RWPE1 (cell line): Measurements from ENCODE around the gene RBP4.

Source experiments
- CTCF ChIA-PET: fragments of 350-600 bp; sonication (Branson Sonifier 250); formaldehyde crosslinking; extraction: SDS; loops from one replicate; lab custom pipeline; 2021; lab: Yijun Ruan, JAX
- POLR2A ChIA-PET: fragments of 400-600 bp; formaldehyde crosslinking; extraction: SDS; loops from one replicate; lab custom pipeline; 2020; ENCODE audit warnings: antibody characterized with exemption; ENCODE audit not compliant: low non-redundant PET; lab: Yijun Ruan, JAX
- DNase-seq: peaks from one replicate; pipeline ENCODE4 v3.0.0; 2012; ENCODE audit warnings: low spot score
- H3K27ac ChIP-seq: fragments of 450-650 bp; 2 replicates; pipeline ENCODE4 v1.5.1; 2017
- CTCF ChIP-seq: fragments of 450-650 bp; conservative IDR thresholded peaks from 2 replicates; pipeline ENCODE4 v1.5.1; 2017; ENCODE audit warnings: low read depth, mild to moderate bottlenecking

Gene RBP4

DNA sequence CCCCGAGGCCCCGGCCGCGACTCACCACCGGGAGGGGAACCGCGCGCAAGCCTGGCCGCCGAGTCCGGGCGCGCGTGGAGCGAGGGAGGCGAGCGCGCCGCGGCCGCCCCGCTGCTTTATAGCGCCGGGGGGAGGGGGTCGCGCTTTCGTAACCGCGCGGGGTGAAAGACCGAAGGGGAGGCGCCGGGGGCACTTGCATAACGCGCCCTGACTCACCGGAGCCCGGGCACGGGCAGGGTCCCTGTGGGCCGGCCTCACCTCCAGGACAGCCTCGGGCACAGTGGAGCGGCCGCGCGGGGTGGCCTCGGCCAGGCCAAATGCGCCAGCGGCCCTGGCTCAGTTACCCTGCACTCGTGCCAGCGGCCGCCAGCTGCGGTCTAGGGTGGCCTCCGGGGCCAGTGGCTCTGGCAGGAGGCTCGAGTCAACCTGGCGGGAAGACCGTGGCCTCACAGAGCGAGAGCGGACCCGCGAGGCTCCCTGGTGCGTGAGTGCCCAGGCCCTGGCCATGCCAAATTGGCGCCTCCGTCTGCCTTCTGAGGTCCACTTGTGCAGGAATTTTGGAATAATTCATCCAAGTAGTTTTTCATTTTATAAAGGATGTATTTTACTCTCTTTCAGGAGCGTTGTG, at the start of gene RBP4:
TSS of gene RBP4 (minus strand) at position 90 of the 628 bp plus-strand sequence. CDS start 207 bp downstream, outside the sequence.
- CTCF ChIA-PET: no interaction called here
- no peak within 1 kb of the TSS for H3K27ac ChIP-seq
- TF ChIP-seq CTCF: no peak
- POLR2A ChIA-PET: no interaction called here
- no peak for DNase-seq

DNA sequence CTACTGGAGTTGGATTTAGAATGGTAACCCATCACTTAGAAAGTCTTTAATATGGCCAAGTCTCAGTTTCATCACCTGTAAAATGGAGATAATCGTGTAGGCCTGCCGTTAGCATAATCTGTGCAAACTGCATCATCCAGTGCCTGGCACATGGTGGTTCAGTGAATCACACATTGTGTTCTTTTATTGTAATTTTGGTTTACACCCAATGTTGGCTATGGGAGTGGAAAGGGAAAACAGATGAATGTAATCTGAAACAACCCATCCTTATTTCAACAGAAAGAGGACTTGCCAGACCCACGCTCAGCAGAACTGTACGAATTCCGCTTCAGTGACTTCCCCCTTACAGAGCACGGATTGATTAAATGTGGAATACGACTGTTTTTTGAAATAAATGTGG, 38.8 kb upstream of the RBP4 start:
- no peak for TF ChIP-seq CTCF
- ChIA-PET CTCF (no interaction called here), POLR2A (no interaction called here)
- no peak overlapping the region for H3K27ac ChIP-seq
- DNase-seq: no peak

- no peak overlapping the region for H3K27ac ChIP-seq
- DNase-seq: no peak
- CTCF ChIA-PET: no interaction called here
- POLR2A ChIA-PET: no interaction called here
- TF ChIP-seq CTCF: no peak
Measured at GRCh38 chr10:93630625-93631557, 29.9 kb upstream of the RBP4 start.

DNA sequence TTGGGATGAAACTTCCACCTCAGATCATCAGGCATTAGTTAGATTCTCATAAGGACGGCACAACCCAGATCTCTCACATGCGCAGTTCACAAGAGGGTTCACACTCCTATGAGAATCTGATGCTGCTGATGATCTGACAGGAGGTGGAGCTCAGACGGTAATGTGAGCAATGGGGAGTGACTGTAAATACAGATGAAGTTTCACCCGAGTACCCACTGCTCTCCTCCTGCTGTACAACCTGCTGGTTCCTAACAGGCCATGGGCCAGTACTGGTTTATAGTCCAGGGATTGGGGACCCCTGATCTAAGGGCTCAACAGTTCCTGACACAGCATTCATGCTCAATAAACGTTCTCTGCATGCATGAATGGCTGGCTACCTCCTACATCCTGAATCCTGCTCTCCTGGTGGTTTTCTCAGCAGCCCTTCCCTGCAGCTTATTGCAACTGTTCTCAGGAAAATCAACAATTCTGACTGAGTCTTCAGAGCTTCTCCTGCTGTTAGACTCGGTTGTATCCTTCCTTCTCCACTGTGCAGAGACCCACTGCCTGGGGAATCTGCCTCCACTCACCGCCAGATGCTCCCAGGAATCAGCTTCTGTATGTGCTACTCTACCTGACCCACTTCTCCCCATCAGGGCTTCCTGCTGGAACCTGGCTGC, 28.7 kb upstream of the RBP4 start:
- POLR2A ChIA-PET: no interaction called here
- DNase-seq: no peak
- CTCF ChIA-PET: interaction anchor here (0.6 kb wide), 1 partner anchor 73 kb away, joined by 3 read pairs; no protein-coding TSS in a partner anchor
- no peak for TF ChIP-seq CTCF
- H3K27ac ChIP-seq: no peak overlapping the region

GRCh38 chr10:93628858-93629257, 27.8 kb upstream of the RBP4 start:
- no peak overlapping the region for H3K27ac ChIP-seq
- no peak for TF ChIP-seq CTCF
- CTCF ChIA-PET: no interaction called here
- POLR2A ChIA-PET: no interaction called here
- no peak for DNase-seq

DNA sequence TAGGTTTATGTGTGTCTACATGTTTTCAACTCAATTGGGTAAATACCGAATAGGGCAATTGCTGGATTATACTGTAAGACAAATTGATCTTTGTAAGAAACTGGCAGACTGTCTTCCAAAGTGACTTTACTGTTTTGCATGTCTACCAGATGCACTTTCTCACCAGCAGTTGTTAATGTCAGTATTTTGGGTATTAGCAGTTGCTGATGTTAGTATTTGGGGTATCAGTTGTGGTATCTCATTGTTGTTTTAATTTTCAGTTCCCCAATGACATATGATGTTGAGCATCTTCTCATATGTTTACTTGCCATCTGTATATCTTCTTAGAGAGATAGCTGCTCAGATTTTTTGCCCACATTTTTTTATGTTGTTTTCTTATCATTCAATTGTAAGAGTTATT, 21.9 kb upstream of the RBP4 start:
- H3K27ac ChIP-seq: no peak overlapping the region
- no peak for TF ChIP-seq CTCF
- CTCF ChIA-PET: interaction anchor here (0.6 kb wide), 1 partner anchor 496 kb away, joined by 5 read pairs; no protein-coding TSS in a partner anchor
- POLR2A ChIA-PET: no interaction called here
- DNase-seq: no peak
